Tibial artery (tissue), 4 donors: Measurements from ENCODE around the gene TEX9.
A peak's percentile ranks its signal among the peaks of the same experiment; 100 is the strongest.
"Not testable (repeated sequence)": the region's sequence is repeated elsewhere in the genome, so short reads cannot be mapped to it uniquely, and the experiment has no call there.

Experiments used
- DNase-seq, 2 donors: peaks; one replicate each; pipeline ENCODE4 v3.0.0-alpha.2; 2019
- H3K27ac ChIP-seq, 2 donors: fragments of 200-600 bp; sonication (generic) in 1 of 2; 1 replicate in 1 of 2; 2 replicates in 1 of 2; pipeline ENCODE4 v1.5.1; 2018 to 2019; ENCODE audit warnings: mild to moderate bottlenecking in 1 of 2
- H3K27me3 ChIP-seq, 2 donors: fragments of 200-600 bp; sonication (generic) in 1 of 2; one replicate each; pipeline versions ENCODE4 v1.5.1 to v1.6.0; 2016 to 2019
- H3K36me3 ChIP-seq, 3 donors: fragments of 200-600 bp; sonication (generic) in 2 of 3; one replicate each; pipeline ENCODE4 v1.5.1; 2016 to 2019; ENCODE audit warnings: mild to moderate bottlenecking in 2 of 3
- H3K4me1 ChIP-seq, 4 donors: fragments of 200-600 bp; sonication (generic) in 2 of 4; 1 replicate in 3 of 4; 2 replicates in 1 of 4; pipeline ENCODE4 v1.5.1; 2016 to 2019
- H3K4me3 ChIP-seq, 2 donors: fragments of 200-600 bp; sonication (generic) in 1 of 2; 1 replicate in 1 of 2; 2 replicates in 1 of 2; pipeline ENCODE4 v1.5.1; 2018 to 2019; ENCODE audit warnings: mild to moderate bottlenecking in 2 of 2
- H3K9me3 ChIP-seq, 3 donors: fragments of 200-600 bp; sonication (generic) in 1 of 3; one replicate each; pipeline ENCODE4 v1.5.1; 2016 to 2019
- intact Hi-C: fragments of 100-400 bp; cut with DNase I; formaldehyde crosslinking; loops from one replicate; pipeline ENCODE4 v1.15.0; 2023; ENCODE audit warnings: low total_unique reads
- TF ChIP-seq, protein P1 (sequence below), 2 experiments: fragments of 200-600 bp in 1 of 2; fragments of 450-650 bp in 1 of 2; IDR thresholded peaks; one replicate each; pipeline ENCODE4 v1.5.1; 2017 to 2019; ENCODE audit warnings: antibody characterized with exemption in 2 of 2, mild to moderate bottlenecking in 1 of 2, moderate library complexity in 1 of 2

TEX9 gene

GRCh38 chr15:56385908-56386307 lies 20.7 kb downstream of the TEX9 start:
- DNase-seq: no peak
- Histone ChIP-seq H3K4me3 (no peak overlapping the region), H3K36me3 (no peaks in the 10 kb centered on the region), H3K9me3 (no peaks in the 10 kb centered on the region), H3K27me3 (no peaks in the 10 kb centered on the region), H3K4me1 (no peaks in the 10 kb centered on the region), H3K27ac (no peak overlapping the region)
- TF ChIP-seq, protein P1, sequence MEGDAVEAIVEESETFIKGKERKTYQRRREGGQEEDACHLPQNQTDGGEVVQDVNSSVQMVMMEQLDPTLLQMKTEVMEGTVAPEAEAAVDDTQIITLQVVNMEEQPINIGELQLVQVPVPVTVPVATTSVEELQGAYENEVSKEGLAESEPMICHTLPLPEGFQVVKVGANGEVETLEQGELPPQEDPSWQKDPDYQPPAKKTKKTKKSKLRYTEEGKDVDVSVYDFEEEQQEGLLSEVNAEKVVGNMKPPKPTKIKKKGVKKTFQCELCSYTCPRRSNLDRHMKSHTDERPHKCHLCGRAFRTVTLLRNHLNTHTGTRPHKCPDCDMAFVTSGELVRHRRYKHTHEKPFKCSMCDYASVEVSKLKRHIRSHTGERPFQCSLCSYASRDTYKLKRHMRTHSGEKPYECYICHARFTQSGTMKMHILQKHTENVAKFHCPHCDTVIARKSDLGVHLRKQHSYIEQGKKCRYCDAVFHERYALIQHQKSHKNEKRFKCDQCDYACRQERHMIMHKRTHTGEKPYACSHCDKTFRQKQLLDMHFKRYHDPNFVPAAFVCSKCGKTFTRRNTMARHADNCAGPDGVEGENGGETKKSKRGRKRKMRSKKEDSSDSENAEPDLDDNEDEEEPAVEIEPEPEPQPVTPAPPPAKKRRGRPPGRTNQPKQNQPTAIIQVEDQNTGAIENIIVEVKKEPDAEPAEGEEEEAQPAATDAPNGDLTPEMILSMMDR (IDR thresholded peaks at IDR 0.05): no peak
- intact Hi-C loops: no loop called here

DNA sequence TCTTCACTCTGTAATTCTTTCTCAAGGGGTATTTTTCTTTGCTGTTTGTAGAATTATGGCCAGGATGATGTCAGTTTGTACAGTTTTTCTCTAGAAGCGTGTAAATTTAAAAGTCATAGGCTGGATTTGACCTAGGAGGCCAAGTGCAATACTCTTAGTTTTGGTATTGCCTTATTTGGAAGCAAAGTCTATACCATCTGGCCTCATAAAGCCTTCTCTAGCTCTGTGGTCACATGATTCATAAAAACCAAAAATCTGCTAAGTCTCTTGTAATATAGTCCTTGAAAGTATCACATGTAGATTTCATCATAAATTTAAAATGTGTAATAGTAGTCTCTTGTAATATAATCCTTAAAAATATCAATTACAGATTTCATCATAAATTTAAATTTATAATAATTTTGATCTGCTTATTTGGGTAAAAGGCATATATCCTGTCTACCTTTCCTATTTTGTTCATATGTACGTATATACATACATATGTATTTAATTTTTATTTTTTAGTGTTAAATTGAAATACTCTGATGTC lies 25.6 kb downstream of the TEX9 start:
- intact Hi-C loops: no loop called here
- H3K36me3 ChIP-seq: peaks cover 0 to 4% (median 0%) of the 10 kb centered on the region in 3 donors
- no peak for DNase-seq
- no peaks in the 10 kb centered on the region for H3K27me3 ChIP-seq
- H3K4me1 ChIP-seq: no peaks in the 10 kb centered on the region
- TF ChIP-seq, protein P1 (IDR thresholded peaks at IDR 0.05): no peak
- H3K27ac ChIP-seq: no peak overlapping the region
- no peaks in the 10 kb centered on the region for H3K9me3 ChIP-seq
- no peak overlapping the region for H3K4me3 ChIP-seq

GRCh38 chr15:56393277-56393676 lies 28.1 kb downstream of the TEX9 start:
- Histone ChIP-seq H3K36me3 (peaks cover 0 to 4% (median 0%) of the 10 kb centered on the region in 3 donors), H3K27me3 (no peaks in the 10 kb centered on the region), H3K4me3 (no peak overlapping the region), H3K9me3 (no peaks in the 10 kb centered on the region), H3K4me1 (no peaks in the 10 kb centered on the region), H3K27ac (no peak overlapping the region)
- intact Hi-C loops: no loop called here
- no peak for DNase-seq
- TF ChIP-seq, protein P1 (IDR thresholded peaks at IDR 0.05): no peak

GRCh38 chr15:56394909-56395308 lies 29.7 kb downstream of the TEX9 start:
- Histone ChIP-seq H3K9me3 (no peaks in the 10 kb centered on the region), H3K4me3 (no peak overlapping the region), H3K27ac (no peak overlapping the region), H3K27me3 (no peaks in the 10 kb centered on the region), H3K4me1 (no peaks in the 10 kb centered on the region), H3K36me3 (peaks cover 0 to 4% (median 0%) of the 10 kb centered on the region in 3 donors)
- intact Hi-C loops: no loop called here
- TF ChIP-seq, protein P1 (IDR thresholded peaks at IDR 0.05): no peak
- no peak for DNase-seq

- H3K4me3 ChIP-seq, intact Hi-C loops, H3K4me1 ChIP-seq, DNase-seq, H3K27ac ChIP-seq, H3K9me3 ChIP-seq, H3K36me3 ChIP-seq, H3K27me3 ChIP-seq: not testable (repeated sequence)
Measured at GRCh38 chr15:56397325-56397724, 32.1 kb downstream of the TEX9 start.

- H3K27me3 ChIP-seq, intact Hi-C loops, H3K4me3 ChIP-seq, H3K9me3 ChIP-seq, H3K4me1 ChIP-seq, H3K27ac ChIP-seq, H3K36me3 ChIP-seq: not testable (repeated sequence)
- DNase-seq: peak in 1 of 2 donors; percentile 44
Measured at GRCh38 chr15:56399209-56399608, 34.0 kb downstream of the TEX9 start.

- no peaks in the 10 kb centered on the region for H3K36me3 ChIP-seq
- intact Hi-C loops: no loop called here
- H3K4me3 ChIP-seq: no peak overlapping the region
- no peak overlapping the region for H3K27ac ChIP-seq
- H3K4me1 ChIP-seq: no peaks in the 10 kb centered on the region
- no peak for DNase-seq
- peaks cover 0 to 6% (median 0%) of the 10 kb centered on the region in 3 donors for H3K9me3 ChIP-seq
- H3K27me3 ChIP-seq: no peaks in the 10 kb centered on the region
- TF ChIP-seq, protein P1 (IDR thresholded peaks at IDR 0.05): no peak
Measured at GRCh38 chr15:56410721-56411120, 45.5 kb downstream of the TEX9 start.
